ENCODE measurements around the gene OR6P1.
A peak's percentile ranks its signal among the peaks of the same experiment; 100 is the strongest.

Gene OR6P1

GRCh38 chr1:158570480-158570879 is at the start of gene OR6P1:
OR6P1 (minus strand) TSS chr1:158570580; CDS start chr1:158563604, 6,976 bp downstream.
- DNase-seq = no peak

DNA sequence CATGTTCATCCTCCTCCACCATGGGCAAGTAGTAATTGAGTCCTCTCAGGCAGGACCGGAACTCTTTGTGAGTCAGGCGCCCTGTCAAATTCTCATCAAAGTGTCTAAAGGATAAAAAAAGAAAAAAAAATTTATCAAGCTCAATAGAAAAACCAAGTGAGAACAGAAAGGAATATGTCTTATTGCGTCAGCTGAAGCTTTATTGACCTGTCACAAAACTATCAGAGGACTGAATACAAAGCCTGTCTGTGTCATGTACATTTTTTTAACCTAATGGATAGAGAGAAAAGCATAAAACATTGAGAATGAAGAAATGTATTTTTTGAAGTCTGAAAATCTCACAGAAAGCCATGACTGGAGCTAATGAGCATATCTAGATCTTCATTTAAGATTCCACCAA is 43.4 kb upstream of the OR6P1 start:
- no peak for DNase-seq

DNA sequence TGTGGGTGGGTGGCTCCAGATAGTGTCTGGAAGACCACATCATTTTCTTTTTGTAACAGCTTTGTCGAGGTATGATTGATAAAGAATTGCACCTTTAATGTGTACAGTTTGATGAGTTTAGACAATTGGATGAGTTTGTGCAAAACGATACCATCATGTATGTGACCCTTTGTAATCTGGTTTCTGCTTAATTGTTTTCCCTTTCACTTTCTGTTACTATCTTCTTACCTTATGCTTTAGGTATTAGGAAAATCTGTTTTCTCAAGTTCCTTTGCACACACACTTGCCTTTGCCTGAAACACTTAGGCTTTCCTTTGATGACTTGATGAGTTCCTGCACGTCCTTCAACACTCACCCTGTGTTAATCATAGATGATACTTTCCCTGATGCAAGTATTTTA is 41.5 kb upstream of the OR6P1 start:
- no peak for DNase-seq

- DNase-seq = no peak
Observed at GRCh38 chr1:158607296-158607695, 36.9 kb upstream of the OR6P1 start.

DNA sequence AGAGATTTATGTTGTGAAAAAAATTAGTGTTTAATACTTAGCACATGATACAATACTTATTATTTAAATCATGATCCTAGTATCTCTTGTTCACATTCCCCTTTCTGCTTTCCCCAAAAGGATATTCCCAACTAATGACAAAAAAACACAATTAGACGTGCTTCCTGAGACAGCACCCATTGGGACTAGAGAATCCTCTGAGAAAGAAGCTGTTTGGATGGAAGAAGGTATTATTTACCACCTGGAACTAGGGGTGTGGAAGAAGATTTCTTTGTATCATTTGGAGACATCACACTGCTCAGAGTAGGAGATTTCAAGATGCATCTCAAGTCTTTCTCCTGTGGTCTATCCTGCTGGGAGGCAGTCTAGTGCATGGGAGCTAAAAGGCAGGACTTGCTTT is 34.6 kb upstream of the OR6P1 start, which contains the start of gene OR10Z1:
OR10Z1 (plus strand) TSS at position 301 of the 400 bp plus-strand sequence. CDS start 1,171 bp downstream, outside the sequence.
- DNase-seq = no peak

GRCh38 chr1:158600735-158601134 is 30.4 kb upstream of the OR6P1 start:
- DNase-seq = no peak

- DNase-seq = no peak
Observed at GRCh38 chr1:158586942-158587341, 16.6 kb upstream of the OR6P1 start.

GRCh38 chr1:158583962-158584361 is 13.6 kb upstream of the OR6P1 start:
- DNase-seq = no peak

GRCh38 chr1:158579733-158580132 is 9.4 kb upstream of the OR6P1 start, which contains the start of gene OR10X1:
OR10X1 (minus strand) TSS chr1:158579899; CDS start chr1:158579899, 0 bp downstream.
- no peak for DNase-seq

DNA sequence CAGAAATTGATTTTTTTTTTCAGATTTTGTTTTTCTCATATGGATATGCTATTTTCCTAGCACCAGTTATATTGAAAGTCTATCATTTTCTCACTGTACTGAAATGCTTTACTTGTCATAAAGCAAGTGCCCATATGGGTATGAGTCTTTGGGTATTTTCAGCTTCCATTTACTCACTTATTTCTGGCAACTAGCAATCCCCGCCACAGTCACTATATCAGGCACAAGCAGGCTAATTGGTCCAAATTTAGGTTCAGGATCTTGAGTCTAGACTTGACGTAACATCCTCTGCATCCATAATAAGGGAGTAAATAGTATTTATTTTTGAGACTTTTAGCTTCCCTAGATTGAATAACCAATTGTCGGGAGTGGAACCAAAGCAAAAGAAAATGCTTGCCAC is 7.2 kb upstream of the OR6P1 start:
- DNase-seq = no peak

DNA sequence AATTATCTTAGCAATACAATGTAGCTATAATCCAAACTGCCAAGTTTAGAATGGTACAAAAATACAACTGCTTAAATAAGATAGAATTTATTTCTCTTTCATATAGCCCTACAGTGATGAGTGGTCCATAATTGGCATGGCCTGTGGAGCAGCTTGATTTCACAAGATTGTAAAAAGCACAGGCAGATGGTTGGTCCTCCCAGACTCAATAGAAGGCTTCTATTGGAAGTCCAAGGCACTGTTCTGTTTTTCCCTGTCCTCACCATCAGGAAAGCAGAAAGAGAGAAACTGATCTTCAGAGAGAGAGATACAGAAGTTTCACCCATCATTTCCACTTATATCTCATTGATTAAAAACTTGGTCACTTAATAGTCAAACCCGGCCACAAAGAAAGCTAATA is 1.8 kb upstream of the OR6P1 start:
- DNase-seq = no peak

DNA sequence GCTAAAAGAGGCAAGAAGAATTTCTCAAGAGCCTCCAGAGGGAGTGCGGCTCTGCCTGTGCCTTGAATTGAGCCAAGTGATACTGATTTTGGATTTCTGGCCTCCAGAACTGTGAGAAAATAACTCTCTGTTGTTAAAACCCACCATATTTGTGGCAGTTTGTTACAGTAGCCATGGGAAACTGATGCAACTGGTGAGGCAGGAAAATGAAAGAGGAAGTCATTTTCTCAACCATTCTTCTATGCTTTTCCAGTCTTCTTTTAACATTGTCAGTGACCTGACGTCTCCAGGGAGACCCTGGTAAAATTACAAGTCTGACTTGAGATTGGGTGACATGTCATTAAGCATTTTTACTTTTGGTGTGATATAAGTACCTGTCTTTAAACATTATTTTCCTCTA is 5.8 kb downstream of the OR6P1 start:
- peak; percentile 60 for DNase-seq

DNA sequence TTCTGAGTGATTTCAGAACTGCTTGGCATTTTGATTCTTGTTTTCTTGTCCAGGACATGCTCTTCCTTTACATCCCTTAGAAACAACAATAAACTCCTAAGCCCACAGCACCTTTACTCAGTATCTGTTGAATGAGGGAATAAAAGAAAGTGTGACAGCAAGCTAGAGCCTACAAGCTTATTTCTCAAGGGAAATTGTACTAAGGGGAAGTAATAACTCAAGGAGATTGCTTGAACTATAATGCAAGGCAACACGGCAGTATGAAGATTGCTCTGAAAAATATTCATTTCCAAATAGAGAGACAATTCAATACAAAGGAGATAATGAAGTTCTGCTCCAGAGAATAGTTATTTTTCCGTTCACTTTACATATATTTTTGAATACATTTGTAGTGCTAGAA is 6.5 kb downstream of the OR6P1 start:
- DNase-seq = peak; percentile 35

GRCh38 chr1:158559696-158560095 is 10.7 kb downstream of the OR6P1 start:
- no peak for DNase-seq

DNA sequence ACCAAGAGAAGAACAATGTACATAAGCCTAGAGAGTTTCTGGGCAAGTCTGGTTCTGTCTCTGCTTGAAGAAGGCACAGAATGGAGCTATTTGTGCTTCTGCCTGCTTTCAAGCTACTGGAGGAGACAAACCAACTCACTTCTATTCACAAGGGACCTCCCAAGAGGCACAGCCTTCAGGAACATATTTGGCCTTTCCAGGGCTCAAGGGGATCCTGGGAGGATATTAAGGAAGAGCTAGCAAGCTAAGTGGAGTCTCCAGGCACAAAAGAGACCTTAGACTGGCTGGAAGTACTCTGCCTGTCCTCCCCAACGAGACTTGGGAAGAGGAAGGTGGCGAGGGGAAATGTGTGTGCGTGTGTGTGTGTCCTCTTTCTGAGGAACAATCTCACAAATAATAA is 16.0 kb downstream of the OR6P1 start, which contains the start of gene OR6Y1:
OR6Y1 (minus strand) TSS at position 54 of the 400 bp plus-strand sequence. CDS start 6,300 bp downstream, outside the sequence.
- no peak for DNase-seq

DNA sequence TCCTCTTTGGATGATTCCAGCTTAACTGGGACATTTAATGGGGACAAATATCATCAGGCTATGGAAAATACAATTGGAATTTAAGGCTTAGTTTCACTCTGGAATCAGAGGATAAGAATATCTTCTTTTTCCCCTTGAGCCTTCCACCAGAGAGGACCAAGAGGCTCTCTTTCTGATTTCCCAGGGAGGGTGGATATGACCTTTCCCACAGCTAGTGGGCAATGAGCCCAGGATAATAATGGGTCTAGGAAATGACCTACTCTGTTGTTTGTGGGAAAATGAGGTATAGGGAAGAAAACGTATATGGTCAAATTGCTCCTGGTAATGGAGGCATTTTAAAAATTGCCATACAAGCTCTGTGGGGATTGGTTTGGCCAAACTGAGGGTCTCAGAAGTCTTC is 18.1 kb downstream of the OR6P1 start:
- DNase-seq = no peak

DNA sequence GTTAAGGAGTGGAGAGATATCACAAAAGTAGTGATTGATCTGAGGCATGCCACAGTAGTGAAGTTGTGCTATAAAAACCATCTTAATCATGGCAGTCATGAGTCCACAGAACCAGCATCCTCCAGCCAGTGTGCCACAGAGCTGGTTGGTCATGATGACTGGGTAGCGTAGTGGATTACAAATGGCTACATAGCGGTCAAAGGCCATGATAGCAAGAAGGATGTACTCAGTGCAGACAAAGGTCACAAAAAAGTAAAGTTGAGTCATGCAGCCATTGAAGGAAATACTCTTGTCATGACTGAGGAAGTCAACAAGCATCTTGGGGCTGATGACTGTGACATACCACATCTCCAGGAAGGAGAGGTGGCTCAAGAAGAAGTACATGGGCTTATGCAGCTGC is 22.8 kb downstream of the OR6P1 start:
- DNase-seq = no peak

DNA sequence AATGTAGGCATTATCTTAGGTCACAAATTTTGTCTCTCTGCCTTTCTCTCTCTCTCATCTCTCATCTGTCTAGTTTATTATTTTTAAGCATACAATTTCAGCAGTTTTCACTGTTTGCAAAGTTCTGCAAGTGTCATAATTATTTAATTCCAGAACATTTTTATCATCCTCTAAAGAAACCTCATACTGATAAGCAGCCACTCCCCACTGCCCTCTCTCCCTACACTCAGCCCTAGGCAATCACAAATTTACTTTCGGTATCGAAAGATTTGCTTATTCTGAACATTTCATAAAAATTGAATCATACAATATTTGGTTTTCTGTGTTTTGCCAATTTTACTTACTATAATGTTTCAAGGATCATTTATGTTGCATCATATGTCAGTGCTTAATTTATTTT is 32.8 kb downstream of the OR6P1 start:
- DNase-seq = no peak

- DNase-seq = no peak
Observed at GRCh38 chr1:158534496-158534895, 35.9 kb downstream of the OR6P1 start.

DNA sequence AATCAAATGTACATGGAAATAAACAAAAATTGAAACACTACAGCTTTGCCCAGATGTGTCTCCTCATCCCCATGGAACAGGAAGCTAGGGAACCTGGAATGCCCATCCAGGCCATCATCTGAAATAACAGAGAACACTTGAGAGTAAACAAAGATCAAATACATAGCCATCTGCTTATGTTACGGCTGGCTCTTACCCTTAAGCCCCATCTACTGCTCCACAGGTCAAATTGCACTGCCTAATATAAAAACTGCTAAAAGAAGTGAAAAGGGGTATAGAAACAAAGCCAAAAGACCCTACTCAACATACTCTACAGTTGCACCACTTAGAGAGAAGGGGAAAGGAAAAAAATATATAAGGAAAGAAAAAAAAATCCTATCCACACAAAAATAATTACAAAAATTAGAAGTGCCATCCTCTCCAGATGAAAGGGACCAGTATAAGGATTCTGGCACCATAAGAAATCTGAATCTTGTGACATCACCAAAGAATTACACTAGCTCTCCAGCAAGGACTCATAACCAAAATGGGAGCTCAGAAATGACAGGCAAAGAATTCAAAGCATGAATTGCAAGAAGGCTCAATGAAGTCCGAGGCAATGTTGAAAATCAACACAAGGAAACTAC is 43.1 kb downstream of the OR6P1 start:
- DNase-seq = peak; percentile 33

GRCh38 chr1:158521666-158522058 is 48.7 kb downstream of the OR6P1 start:
- DNase-seq = no peak

GRCh38 chr1:158520955-158521665 is 49.3 kb downstream of the OR6P1 start:
- DNase-seq = no peak

DNA sequence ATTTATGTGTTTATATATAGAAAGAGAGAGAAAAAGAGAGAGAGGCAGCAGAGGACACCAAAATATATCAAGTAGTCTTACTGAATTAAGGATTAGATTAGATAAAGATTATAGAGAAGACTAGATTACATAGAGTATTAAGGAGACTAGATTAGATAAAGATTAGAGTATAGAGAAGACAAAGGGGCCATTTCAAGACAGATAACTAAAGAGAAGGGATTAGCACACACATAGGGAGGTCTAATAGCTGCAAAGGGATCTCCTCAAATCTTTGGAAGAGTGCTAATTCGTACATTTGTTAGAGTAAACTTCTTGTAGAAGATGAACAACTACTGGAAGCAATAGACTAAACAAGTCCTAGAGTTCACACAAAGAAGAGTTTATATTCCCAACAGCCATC is 50.4 kb downstream of the OR6P1 start:
- no peak for DNase-seq

DNA sequence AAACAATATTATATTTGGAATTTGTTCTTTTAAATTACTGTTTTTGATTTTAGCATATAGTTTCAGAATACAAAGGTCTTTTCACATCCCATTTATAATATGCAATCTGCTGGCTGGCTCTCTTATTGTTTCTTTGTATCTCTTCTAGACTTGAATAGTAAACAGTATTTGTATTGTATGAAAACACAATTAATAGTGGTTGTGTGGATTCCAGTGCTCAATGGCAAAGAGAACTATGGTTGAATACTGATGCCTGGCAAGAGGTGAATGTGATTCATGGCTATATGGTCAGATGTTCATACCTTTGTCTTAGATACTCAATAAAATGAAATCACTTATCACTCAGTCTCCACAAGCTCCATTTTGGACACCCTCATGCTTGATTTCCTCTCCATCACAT is 53.4 kb downstream of the OR6P1 start:
- no peak for DNase-seq

Data from inflammatory macrophage treated with lipopolysaccharide for 4 hours (primary cell).